HCT116 (cell line): ENCODE results near the gene TWIST2.

Source experiments
- CBX3 ChIP-seq: IDR thresholded peaks from 2 replicates; pipeline ENCODE4 v1.6.1; 2012; ENCODE audit warnings: low read depth
- CTCF ChIP-seq, 3 experiments: fragments of 200-600 bp in 1 of 3; sonication (generic) in 1 of 3; IDR thresholded peaks in 2 of 3; conservative IDR thresholded peaks in 1 of 3; 2 replicates each; pipeline ENCODE4 v1.5.1; 2012 to 2017; ENCODE audit warnings: low read depth in 2 of 3, low read length in 2 of 3, antibody characterized with exemption in 1 of 3, borderline replicate concordance in 1 of 3, control low read depth in 1 of 3, mild to moderate bottlenecking in 1 of 3, mixed read lengths in 1 of 3, mixed run types in 1 of 3, moderate library complexity in 1 of 3; ENCODE audit not compliant: insufficient read depth in 1 of 3
- EGR1 ChIP-seq: IDR thresholded peaks from 2 replicates; pipeline ENCODE4 v1.6.1; 2012; ENCODE audit warnings: low read depth
- EZH2phosphoT487 ChIP-seq: fragments of 200-600 bp; IDR thresholded peaks from 2 replicates; pipeline ENCODE4 v1.6.1; 2018; ENCODE audit warnings: antibody characterized with exemption, borderline replicate concordance
- JUND ChIP-seq: IDR thresholded peaks from 2 replicates; pipeline ENCODE4 v1.6.1; 2012
- POLR2A ChIP-seq: IDR thresholded peaks from 2 replicates; pipeline ENCODE4 v1.7.0; 2011; ENCODE audit warnings: borderline replicate concordance; ENCODE audit not compliant: insufficient read depth, insufficient read length; ENCODE audit errors: extremely low read depth
- POLR2AphosphoS5 ChIP-seq: IDR thresholded peaks from 2 replicates; pipeline ENCODE4 v1.6.1; 2011; ENCODE audit warnings: mild to moderate bottlenecking, low read depth, low read length, moderate library complexity
- RAD21 ChIP-seq: IDR thresholded peaks from 2 replicates; pipeline ENCODE4 v1.6.1; 2012; ENCODE audit warnings: low read depth, mild to moderate bottlenecking
- REST ChIP-seq: IDR thresholded peaks from 2 replicates; pipeline ENCODE4 v1.6.1; 2012; ENCODE audit warnings: low read depth
- SIN3A ChIP-seq: IDR thresholded peaks from 2 replicates; pipeline ENCODE4 v1.6.1; 2012; ENCODE audit warnings: low read depth
- YY1 ChIP-seq: IDR thresholded peaks from 2 replicates; pipeline ENCODE4 v1.6.1; 2011; ENCODE audit warnings: low read length, low read depth, moderate library complexity, mild to moderate bottlenecking; ENCODE audit not compliant: insufficient replicate concordance; ENCODE audit errors: extremely low read depth
- ZNF274 ChIP-seq: fragments of 200-500 bp; sonication (Bioruptor generic); IDR thresholded peaks from 2 replicates; pipeline ENCODE4 v1.6.1; 2014; ENCODE audit warnings: mild to moderate bottlenecking, low read depth, low read length, inconsistent platforms
- TF ChIP-seq, protein P1 (sequence below): IDR thresholded peaks from 2 replicates; pipeline ENCODE4 v1.6.1; 2011; ENCODE audit warnings: mild to moderate bottlenecking, low read length, moderate library complexity; ENCODE audit not compliant: insufficient replicate concordance; ENCODE audit errors: extremely low read depth
- TF ChIP-seq, protein P2 (sequence below): IDR thresholded peaks from 2 replicates; pipeline ENCODE4 v1.6.1; 2012

- TF ChIP-seq EGR1 (no peak), SIN3A (no peak), CTCF (IDR thresholded peaks at IDR 0.05 in 2 of 3, conservative IDR thresholded peaks at IDR 0.05 in 1 of 3; ENCODE audit: borderline replicate concordance in 1 of 3, insufficient read depth in 1 of 3, low read depth in 2 of 3, low read length in 2 of 3) (no peak), POLR2AphosphoS5 (no peak), YY1 (no peak), CBX3 (no peak), RAD21 (no peak), EZH2phosphoT487 (no peak), REST (no peak), JUND (no peak), POLR2A (no peak), ZNF274 (no peak)
- TF ChIP-seq, protein P1, sequence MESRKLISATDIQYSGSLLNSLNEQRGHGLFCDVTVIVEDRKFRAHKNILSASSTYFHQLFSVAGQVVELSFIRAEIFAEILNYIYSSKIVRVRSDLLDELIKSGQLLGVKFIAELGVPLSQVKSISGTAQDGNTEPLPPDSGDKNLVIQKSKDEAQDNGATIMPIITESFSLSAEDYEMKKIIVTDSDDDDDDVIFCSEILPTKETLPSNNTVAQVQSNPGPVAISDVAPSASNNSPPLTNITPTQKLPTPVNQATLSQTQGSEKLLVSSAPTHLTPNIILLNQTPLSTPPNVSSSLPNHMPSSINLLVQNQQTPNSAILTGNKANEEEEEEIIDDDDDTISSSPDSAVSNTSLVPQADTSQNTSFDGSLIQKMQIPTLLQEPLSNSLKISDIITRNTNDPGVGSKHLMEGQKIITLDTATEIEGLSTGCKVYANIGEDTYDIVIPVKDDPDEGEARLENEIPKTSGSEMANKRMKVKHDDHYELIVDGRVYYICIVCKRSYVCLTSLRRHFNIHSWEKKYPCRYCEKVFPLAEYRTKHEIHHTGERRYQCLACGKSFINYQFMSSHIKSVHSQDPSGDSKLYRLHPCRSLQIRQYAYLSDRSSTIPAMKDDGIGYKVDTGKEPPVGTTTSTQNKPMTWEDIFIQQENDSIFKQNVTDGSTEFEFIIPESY, result no peak
- TF ChIP-seq, protein P2, sequence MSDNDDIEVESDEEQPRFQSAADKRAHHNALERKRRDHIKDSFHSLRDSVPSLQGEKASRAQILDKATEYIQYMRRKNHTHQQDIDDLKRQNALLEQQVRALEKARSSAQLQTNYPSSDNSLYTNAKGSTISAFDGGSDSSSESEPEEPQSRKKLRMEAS, result no peak
These were observed 31.9 kb downstream of the TWIST2 start for GRCh38 chr2:238879621-238880377.
